ENCODE data around the gene SPON1. TPM values are rescaled to one million over a fixed set of nuclear protein-coding genes. Genes with fewer than 3 reads are reported as not detected.

The SPON1 gene
- total and polyA plus RNA-seq, 2 experiments from 2014 or later = 2.9 to 6.4 TPM

- TF ChIP-seq REST (IDR thresholded peaks at IDR 0.05; ENCODE audit: unreplicated experiment) = no peak
- no peak for TF ChIP-seq ZNF114 (CRISPR knock-in tag; IDR thresholded peaks at IDR 0.05)
- TF ChIP-seq STAT1 (IDR thresholded peaks at IDR 0.05; ENCODE audit: unreplicated experiment) = no peak
- no peak for TF ChIP-seq JUNB (IDR thresholded peaks at IDR 0.05; ENCODE audit: unreplicated experiment)
- TF ChIP-seq POLR2AphosphoS5 (IDR thresholded peaks at IDR 0.05; ENCODE audit: low read depth) = no peak
- no peak for TF ChIP-seq NANOG (IDR thresholded peaks at IDR 0.05; ENCODE audit: borderline replicate concordance)
Measured at GRCh38 chr11:14117632-14118031, 155.1 kb downstream of the SPON1 start (continued).

GRCh38 chr11:14118072-14118471 is 155.5 kb downstream of the SPON1 start:
- H3K4me1 Mint-ChIP-seq = no peaks in the 10 kb centered on the region
- no peak overlapping the region for H3K4me3 Mint-ChIP-seq

More at GRCh38 chr11:14118072-14118471, 155.5 kb downstream of the SPON1 start:
- ATAC-seq (no peak), DNase-seq (ENCODE audit: low spot score) (no peak)
- Histone ChIP-seq H3K79me2 (replicated peaks; ENCODE audit: insufficient read depth) (no peaks in the 10 kb centered on the region), H2AFZ (no peak overlapping the region), H3K4me3 (no peak overlapping the region), H3K4me2 (no peak overlapping the region), H3K27me3 (ENCODE audit: insufficient read depth) (no peaks in the 10 kb centered on the region), H3K36me3 (ENCODE audit: insufficient read depth) (no peaks in the 10 kb centered on the region), H3K9me2 (ENCODE audit: insufficient read depth) (no peaks in the 10 kb centered on the region), H3K4me1 (ENCODE audit: insufficient read depth) (no peaks in the 10 kb centered on the region; the same call in 1 of the 2 replicates), H3F3A (replicated peaks; ENCODE audit: low read depth) (no peaks in the 10 kb centered on the region), H4K20me1 (replicated peaks; ENCODE audit: insufficient read depth) (no peaks in the 10 kb centered on the region), H3K27ac (ENCODE audit: low read depth) (no peak overlapping the region)
- no peak overlapping the region for H3K27ac Mint-ChIP-seq
- TF ChIP-seq CTCF (conservative IDR thresholded peaks at IDR 0.05; ENCODE audit: low read depth in 2 of 2) = no peak
- no peaks in the 10 kb centered on the region for H3K36me3 Mint-ChIP-seq (ENCODE audit: low read depth)
- no peaks in the 10 kb centered on the region; the same call in 2 of the 3 replicates for H3K9me3 Mint-ChIP-seq
- H3K27me3 Mint-ChIP-seq (ENCODE audit: insufficient read depth, low read depth, poor library complexity) = peaks cover 2% of the 10 kb centered on the region
